Measurements from ENCODE around the gene CARMIL1.

CARMIL1 gene

GRCh38 chr6:25659633-25660368 lies 380.6 kb downstream of the CARMIL1 start:
- DNase-seq (ENCODE audit: low read depth), result no peak

GRCh38 chr6:25660512-25660911 lies 381.3 kb downstream of the CARMIL1 start:
- no peak for DNase-seq (ENCODE audit: low read depth)

GRCh38 chr6:25661129-25661779 lies 382.1 kb downstream of the CARMIL1 start:
- DNase-seq (ENCODE audit: low read depth), result no peak

- DNase-seq (ENCODE audit: low read depth), result no peak
Observed at GRCh38 chr6:25665455-25665854, 386.3 kb downstream of the CARMIL1 start.

- DNase-seq (ENCODE audit: low read depth), result no peak
Observed at GRCh38 chr6:25669413-25669812, 390.2 kb downstream of the CARMIL1 start.

Data from stimulated activated CD8-positive, alpha-beta memory T cell treated with anti-CD3 and anti-CD28 coated beads, Interleukin-12 subunit alpha, Interleukin-12 subunit beta, amount 100 ng/mL, for 1 hour (primary cell).